ENCODE data around the gene HLA-B. TPM values are rescaled to one million over a fixed set of nuclear protein-coding genes. Genes with fewer than 3 reads are reported as not detected.

Gene HLA-B
- polyA plus RNA-seq, 1 donor from 2014 or later, result 9.4 TPM

GRCh38 chr6:31354158-31354863 lies 2.7 kb downstream of the HLA-B start:
- H3K4me3 ChIP-seq (ENCODE audit: low read length), result no peak overlapping the region
- TF ChIP-seq EZH2 (IDR thresholded peaks at IDR 0.05; ENCODE audit: borderline replicate concordance, insufficient read depth, low read length, poor library complexity, severe bottlenecking) (no peak), TAF1 (IDR thresholded peaks at IDR 0.05; ENCODE audit: low read depth) (no peak), RAD21 (conservative IDR thresholded peaks at IDR 0.05) (no peak), POLR2AphosphoS5 (IDR thresholded peaks at IDR 0.05) (no peak), EP300 (conservative IDR thresholded peaks at IDR 0.05; ENCODE audit: poor library complexity, severe bottlenecking) (no peak), CTCF (IDR thresholded peaks at IDR 0.05; ENCODE audit: poor library complexity, severe bottlenecking) (no peak), SMC3 (conservative IDR thresholded peaks at IDR 0.05; ENCODE audit: poor library complexity) (no peak), REST (IDR thresholded peaks at IDR 0.05; ENCODE audit: borderline replicate concordance) (no peak), MXI1 (conservative IDR thresholded peaks at IDR 0.05; ENCODE audit: poor library complexity, severe bottlenecking) (no peak)
- H3F3A ChIP-seq (ENCODE audit: insufficient read depth, low read length, poor library complexity, severe bottlenecking), result no peaks in the 10 kb centered on the region
- no peak overlapping the region for H3K4me2 ChIP-seq (ENCODE audit: low read length)
- no peaks in the 10 kb centered on the region for H3K9me2 ChIP-seq (ENCODE audit: insufficient read depth, low read length)
- H3K9ac ChIP-seq (ENCODE audit: low read length), result no peak overlapping the region
- peaks cover 27% of the 10 kb centered on the region for H3K27me3 ChIP-seq (ENCODE audit: insufficient read depth, low read depth, low read length)
- no peaks in the 10 kb centered on the region for H3K36me3 ChIP-seq (ENCODE audit: insufficient read depth, low read length)
- no peaks in the 10 kb centered on the region for H3K79me2 ChIP-seq (replicated peaks; ENCODE audit: insufficient read depth, low read length)
- no peak overlapping the region for H3K27ac ChIP-seq (ENCODE audit: low read length)
- no peaks in the 10 kb centered on the region for H3K9me3 ChIP-seq (ENCODE audit: low read length)
- H4K20me1 ChIP-seq (ENCODE audit: insufficient read depth), result no peaks in the 10 kb centered on the region
- no peak overlapping the region for H2AFZ ChIP-seq (ENCODE audit: low read depth, low read length)

GRCh38 chr6:31353384-31353945 lies 3.5 kb downstream of the HLA-B start:
- H3F3A ChIP-seq (ENCODE audit: insufficient read depth, low read length, poor library complexity, severe bottlenecking), result no peaks in the 10 kb centered on the region
- peaks cover 24% of the 10 kb centered on the region for H3K27me3 ChIP-seq (ENCODE audit: insufficient read depth, low read depth, low read length)
- H3K4me2 ChIP-seq (ENCODE audit: low read length), result no peak overlapping the region
- H3K36me3 ChIP-seq (ENCODE audit: insufficient read depth, low read length), result no peaks in the 10 kb centered on the region
- no peak overlapping the region for H2AFZ ChIP-seq (ENCODE audit: low read depth, low read length)
- H4K20me1 ChIP-seq (ENCODE audit: insufficient read depth), result no peaks in the 10 kb centered on the region
- TF ChIP-seq EZH2 (IDR thresholded peaks at IDR 0.05; ENCODE audit: borderline replicate concordance, insufficient read depth, low read length, poor library complexity, severe bottlenecking) (no peak), EP300 (conservative IDR thresholded peaks at IDR 0.05; ENCODE audit: poor library complexity, severe bottlenecking) (no peak), RAD21 (conservative IDR thresholded peaks at IDR 0.05) (no peak), MXI1 (conservative IDR thresholded peaks at IDR 0.05; ENCODE audit: poor library complexity, severe bottlenecking) (no peak), POLR2AphosphoS5 (IDR thresholded peaks at IDR 0.05) (no peak), CTCF (IDR thresholded peaks at IDR 0.05; ENCODE audit: poor library complexity, severe bottlenecking) (no peak), REST (IDR thresholded peaks at IDR 0.05; ENCODE audit: borderline replicate concordance) (no peak), SMC3 (conservative IDR thresholded peaks at IDR 0.05; ENCODE audit: poor library complexity) (no peak), TAF1 (IDR thresholded peaks at IDR 0.05; ENCODE audit: low read depth) (no peak)
- H3K79me2 ChIP-seq (replicated peaks; ENCODE audit: insufficient read depth, low read length), result no peaks in the 10 kb centered on the region
- no peak overlapping the region for H3K9ac ChIP-seq (ENCODE audit: low read length)
- H3K9me2 ChIP-seq (ENCODE audit: insufficient read depth, low read length), result no peaks in the 10 kb centered on the region
- no peak overlapping the region for H3K4me3 ChIP-seq (ENCODE audit: low read length)
- no peak overlapping the region for H3K27ac ChIP-seq (ENCODE audit: low read length)
- no peaks in the 10 kb centered on the region for H3K9me3 ChIP-seq (ENCODE audit: low read length)

Data from neural cell (in vitro differentiated cells).